OCI-LY3 (cell line): ENCODE results near the gene PEX11A.

Experiments
- H2AFZ ChIP-seq: fragments of 200-600, 300-600 bp; shearing (Covaris generic); 2 replicates; pipeline ENCODE4 v1.6.0; 2014; ENCODE audit warnings: antibody characterized with exemption, low read depth, low read length
- H3K27ac ChIP-seq: fragments of 200-600, 300-600 bp; sonication (generic); 2 replicates; pipeline ENCODE4 v1.5.1; 2014; ENCODE audit warnings: mild to moderate bottlenecking, low read length, moderate library complexity, mixed read lengths
- H3K27me3 ChIP-seq: fragments of 200-600, 300-600 bp; sonication (generic); 2 replicates; pipeline ENCODE4 v1.6.1; 2014; ENCODE audit warnings: low read depth, low read length, mixed read lengths
- H3K36me3 ChIP-seq: fragments of 200-600, 300-600 bp; sonication (generic); replicated peaks from 2 replicates; pipeline ENCODE3; 2014; ENCODE audit warnings: low read depth, low read length, mixed read lengths
- H3K4me1 ChIP-seq: fragments of 300-600, 200-600 bp; sonication (generic); 2 replicates; pipeline ENCODE4 v1.6.1; 2014; ENCODE audit warnings: low read length, mixed read lengths
- H3K4me2 ChIP-seq: fragments of 200-600, 300-600 bp; sonication (generic); 2 replicates; pipeline ENCODE4 v1.6.1; 2014; ENCODE audit warnings: low read length, mixed read lengths
- H3K4me3 ChIP-seq: fragments of 300-600, 200-600 bp; sonication (generic); 2 replicates; pipeline ENCODE4 v1.5.1; 2014; ENCODE audit warnings: antibody characterized with exemption, mild to moderate bottlenecking, low read length, moderate library complexity
- H3K79me2 ChIP-seq: fragments of 300-600, 200-600 bp; shearing (Covaris generic); 2 replicates; pipeline ENCODE4 v1.6.1; 2014; ENCODE audit warnings: mild to moderate bottlenecking, low read length, mixed read lengths
- H3K9ac ChIP-seq: fragments of 300-600, 200-600 bp; shearing (Covaris generic); 2 replicates; pipeline ENCODE4 v1.6.0; 2014; ENCODE audit warnings: mild to moderate bottlenecking, low read length, moderate library complexity
- H3K9me3 ChIP-seq: fragments of 200-600, 300-600 bp; shearing (Covaris generic); 2 replicates; pipeline ENCODE4 v1.6.1; 2014; ENCODE audit warnings: low read length, mixed read lengths; ENCODE audit not compliant: insufficient read depth
- H4K20me1 ChIP-seq: fragments of 200-600, 300-600 bp; sonication (generic); 2 replicates; pipeline ENCODE4 v1.6.1; 2016; ENCODE audit warnings: low read length, mixed read lengths; ENCODE audit not compliant: insufficient read depth
- CTCF ChIP-seq: fragments of 200-600, 300-600 bp; sonication (generic); IDR thresholded peaks from 2 replicates; pipeline ENCODE4 v1.5.1; 2014; ENCODE audit warnings: antibody characterized with exemption, low read length, low read depth
- EZH2phosphoT487 ChIP-seq: fragments of 200-600 bp; shearing (Covaris generic); IDR thresholded peaks from 2 replicates; pipeline ENCODE4 v1.6.1; 2018; ENCODE audit warnings: antibody characterized with exemption, mixed run types, low read depth

PEX11A gene

DNA sequence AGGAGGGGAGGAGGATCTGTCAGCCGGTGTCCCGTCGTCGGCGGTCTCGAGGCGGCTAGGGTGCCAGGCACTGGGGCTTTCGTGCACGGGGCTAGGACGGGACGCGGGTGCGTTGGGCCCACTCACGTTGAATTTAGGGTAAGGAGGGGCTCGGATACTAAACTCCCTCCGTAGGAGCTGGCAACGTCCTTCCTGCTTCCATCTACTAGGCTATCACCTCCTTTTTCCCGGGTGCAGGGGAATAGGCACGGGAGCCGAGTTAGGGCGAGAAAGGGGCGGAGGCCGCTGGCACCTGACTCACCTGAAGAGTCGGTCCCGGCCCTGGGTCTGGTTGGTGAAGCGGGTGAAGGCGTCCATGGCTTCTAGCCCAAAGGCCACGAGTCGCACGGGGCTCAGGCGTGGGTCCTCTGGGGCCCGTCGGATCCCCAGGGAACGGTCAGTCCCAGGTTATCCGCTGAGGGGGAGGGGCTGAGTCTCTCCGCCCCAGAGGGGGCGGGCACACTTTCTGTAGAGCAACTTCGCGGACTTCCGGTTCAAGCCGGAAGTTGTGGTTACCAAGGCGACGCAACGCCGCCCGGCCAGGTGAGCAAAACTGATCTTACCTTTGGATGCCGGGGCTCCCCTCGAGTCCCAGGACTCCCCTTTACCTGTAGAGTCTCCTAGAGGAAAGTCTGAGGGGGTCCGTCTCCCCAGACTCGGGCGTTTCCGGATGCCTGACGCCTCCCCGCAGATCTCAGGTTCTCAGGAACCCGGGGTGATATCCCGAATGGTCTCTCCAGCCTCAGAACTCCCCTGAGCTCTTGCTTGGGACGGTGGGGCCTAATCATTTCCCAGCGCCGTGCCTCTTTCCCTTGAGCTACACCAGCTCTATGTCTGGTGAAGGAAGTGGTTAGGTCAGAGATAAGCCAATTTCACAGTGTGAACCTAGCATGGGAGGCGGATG lies at the start of gene PEX11A, which contains the start of gene WDR93:
Gene PEX11A (minus strand): TSS at position 479 of the 943 bp plus-strand sequence. CDS start 122 bp downstream, at position 357.
Gene WDR93 (plus strand): TSS at position 536 of the 943 bp plus-strand sequence. CDS start 10,936 bp downstream, outside the sequence.
- Histone ChIP-seq H4K20me1 (no peaks in the 10 kb centered on the region), H3K4me3 (peak within 1 kb of the TSS; percentile 91), H3K27me3 (peaks cover 8% of the 10 kb centered on the region; the same call in 1 of the 2 replicates), H3K79me2 (no peaks in the 10 kb centered on the region), H2AFZ (peak within 1 kb of the TSS; percentile 99), H3K9me3 (no peaks in the 10 kb centered on the region), H3K4me2 (peak within 1 kb of the TSS; percentile 95), H3K27ac (no peak within 1 kb of the TSS), H3K9ac (peak within 1 kb of the TSS; percentile 59), H3K4me1 (peaks cover 16% of the 10 kb centered on the region; the same call in 1 of the 2 replicates), H3K36me3 (no peaks in the 10 kb centered on the region)
- TF ChIP-seq EZH2phosphoT487 = no peak
- TF ChIP-seq CTCF = no peak

- Histone ChIP-seq H3K36me3 (no peaks in the 10 kb centered on the region), H3K27me3 (no peaks in the 10 kb centered on the region), H3K79me2 (no peaks in the 10 kb centered on the region), H4K20me1 (no peaks in the 10 kb centered on the region), H3K4me3 (peak overlapping the region; percentile 74), H3K9ac (peak overlapping the region; percentile 40; the same call in 1 of the 2 replicates), H3K4me2 (peak overlapping the region; percentile 91), H3K9me3 (no peaks in the 10 kb centered on the region), H3K27ac (no peak overlapping the region), H2AFZ (peak overlapping the region; percentile 99), H3K4me1 (peaks cover 3% of the 10 kb centered on the region; the same call in 1 of the 2 replicates)
- TF ChIP-seq EZH2phosphoT487 (no peak), CTCF (peak; percentile 89)
Measured at GRCh38 chr15:89740137-89740536, 49.6 kb upstream of the PEX11A start.

GRCh38 chr15:89735773-89736172 lies 45.2 kb upstream of the PEX11A start:
- H3K27me3 ChIP-seq = peaks cover 18% of the 10 kb centered on the region; the same call in 1 of the 2 replicates
- H3K4me1 ChIP-seq = peaks cover 3% of the 10 kb centered on the region; the same call in 1 of the 2 replicates
- H3K4me2 ChIP-seq = no peak overlapping the region
- H3K9ac ChIP-seq = no peak overlapping the region
- H3K36me3 ChIP-seq = no peaks in the 10 kb centered on the region
- H4K20me1 ChIP-seq = no peaks in the 10 kb centered on the region
- H3K27ac ChIP-seq = no peak overlapping the region
- no peaks in the 10 kb centered on the region for H3K79me2 ChIP-seq
- no peak overlapping the region; the same call in 1 of the 2 replicates for H2AFZ ChIP-seq
- H3K4me3 ChIP-seq = no peak overlapping the region
- no peak for TF ChIP-seq EZH2phosphoT487
- no peak for TF ChIP-seq CTCF
- no peaks in the 10 kb centered on the region for H3K9me3 ChIP-seq

DNA sequence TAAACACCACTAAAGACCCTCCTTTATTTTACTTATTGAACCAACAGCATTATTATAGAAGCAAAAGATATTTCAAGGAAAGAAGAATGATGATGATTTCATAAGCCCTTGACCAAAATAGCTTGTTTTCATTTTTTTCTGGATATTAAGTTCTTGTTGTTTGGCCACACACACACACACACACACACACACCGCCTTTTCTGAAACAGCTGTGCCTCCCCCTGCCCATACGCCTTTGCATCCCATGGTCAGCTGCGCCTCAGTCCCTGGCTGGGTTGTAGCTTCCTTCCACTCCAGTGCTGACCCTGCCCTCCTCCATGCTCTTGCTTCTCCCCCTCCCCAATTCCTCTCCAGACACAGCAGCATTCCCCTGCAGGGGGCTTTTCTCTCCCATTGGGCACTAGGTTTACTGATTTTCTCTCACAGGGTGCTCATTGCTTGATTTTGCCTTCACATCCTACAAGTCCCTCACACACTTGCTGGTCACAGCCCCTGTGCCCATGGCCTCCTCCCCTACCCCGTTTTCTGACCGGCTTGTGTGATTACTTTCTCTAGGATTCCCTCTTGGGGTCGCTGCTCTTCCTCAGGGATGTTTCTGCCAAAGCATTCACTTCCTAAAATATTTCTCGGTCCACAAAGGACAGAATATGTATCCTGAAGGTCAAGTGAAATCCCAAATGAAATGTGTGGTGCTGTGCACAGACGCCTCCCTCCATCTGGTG lies 42.1 kb upstream of the PEX11A start:
- Histone ChIP-seq H3K27ac (no peak overlapping the region), H2AFZ (no peak overlapping the region), H3K36me3 (no peaks in the 10 kb centered on the region), H4K20me1 (no peaks in the 10 kb centered on the region), H3K79me2 (no peaks in the 10 kb centered on the region), H3K9me3 (no peaks in the 10 kb centered on the region), H3K4me1 (no peaks in the 10 kb centered on the region), H3K9ac (no peak overlapping the region), H3K4me3 (no peak overlapping the region), H3K27me3 (peaks cover 18% of the 10 kb centered on the region; the same call in 1 of the 2 replicates), H3K4me2 (no peak overlapping the region)
- TF ChIP-seq EZH2phosphoT487 (no peak), CTCF (0 out of 2 replicates have a peak, but pooled peaks have one; percentile 3)
